Posterior vena cava (tissue), 2 donors: ENCODE data around the gene CALCOCO1. TPM values are rescaled to one million over a fixed set of nuclear protein-coding genes. Genes with fewer than 3 reads are reported as not detected.
"Not testable (repeated sequence)": the region's sequence is repeated elsewhere in the genome, so short reads cannot be mapped to it uniquely, and the experiment has no call there.

Experiments
- DNase-seq: peaks from one replicate; pipeline ENCODE4 v3.0.0-alpha.2; 2020; ENCODE audit warnings: low spot score
- intact Hi-C, 2 donors: fragments of 100-400 bp; cut with DNase I; formaldehyde crosslinking; loops; one replicate each; pipeline versions ENCODE4 v1.14.1 to v1.14.2; 2022 to 2023
- total RNA-seq, 2 donors: library from RNA; stranded (reverse); fragmentation: NEBNext Ultra II Directional; extraction: Animal tissue kit (Norgen Biotek cat#: 25700); gene quantifications; one replicate each; pipeline ENCODE4 v1.2.1, GENCODE V29; 2021
- donor health status: DM: yes; HTN: yes; CAD: no.
- donor health status: DM: yes; HTN: yes; CAD: no.

CALCOCO1 gene
- total RNA-seq, 2 donors from 2014 or later: 124 to 131 TPM

- intact Hi-C loops: loop anchor here in 1 of 2 donors (1.0 kb wide), 1 partner anchor 14 kb away; no protein-coding TSS in a partner anchor
- DNase-seq: no peak
Observed at GRCh38 chr12:53683494-53683893, 43.8 kb downstream of the CALCOCO1 start.

- intact Hi-C loops, DNase-seq: not testable (repeated sequence)
Observed at GRCh38 chr12:53680061-53680460, 47.2 kb downstream of the CALCOCO1 start.

GRCh38 chr12:53677800-53678148, 49.5 kb downstream of the CALCOCO1 start:
- intact Hi-C loops: loop anchor here in 1 of 2 donors (5.0 kb wide), 1 partner anchor 135 kb away; no protein-coding TSS in a partner anchor
- DNase-seq: no peak

GRCh38 chr12:53677016-53677799, 50.0 kb downstream of the CALCOCO1 start:
- intact Hi-C loops: loop anchor here in 1 of 2 donors (5.0 kb wide), 1 partner anchor 135 kb away; no protein-coding TSS in a partner anchor
- no peak for DNase-seq

GRCh38 chr12:53676656-53677015, 50.6 kb downstream of the CALCOCO1 start:
- peak; percentile 83 for DNase-seq

GRCh38 chr12:53675701-53676607, 51.3 kb downstream of the CALCOCO1 start, which contains the start of gene ATP5MC2:
Gene ATP5MC2, minus strand, starts transcription at chr12:53676083. Its CDS starts 3,469 bp downstream, at chr12:53672614.
- DNase-seq: peak; percentile 99
- intact Hi-C loops: loop anchor here in 1 of 2 donors (5.0 kb wide), 1 partner anchor 134 kb away; no protein-coding TSS in a partner anchor

More at GRCh38 chr12:53676656-53677015, 50.6 kb downstream of the CALCOCO1 start:
- intact Hi-C loops: loop anchor here in 1 of 2 donors (5.0 kb wide), 1 partner anchor 134 kb away; no protein-coding TSS in a partner anchor

GRCh38 chr12:53674977-53675700, 52.1 kb downstream of the CALCOCO1 start:
- intact Hi-C loops: loop anchor here (5.0 kb wide), 3 partner anchors 58 to 133 kb away; no protein-coding TSS in a partner anchor
- no peak for DNase-seq

- DNase-seq: no peak
- intact Hi-C loops: loop anchor here in 1 of 2 donors (5.0 kb wide), 2 partner anchors 54 to 124 kb away; no protein-coding TSS in a partner anchor
Observed at GRCh38 chr12:53670971-53671370, 56.3 kb downstream of the CALCOCO1 start.

GRCh38 chr12:53670308-53670707, 56.9 kb downstream of the CALCOCO1 start:
- intact Hi-C loops: loop anchor here in 1 of 2 donors (5.0 kb wide), 2 partner anchors 53 to 123 kb away; no protein-coding TSS in a partner anchor
- DNase-seq: no peak

GRCh38 chr12:53667080-53667479, 60.2 kb downstream of the CALCOCO1 start:
- intact Hi-C loops: loop anchor here in 1 of 2 donors (5.0 kb wide), 1 partner anchor 45 kb away; no protein-coding TSS in a partner anchor
- DNase-seq: no peak

GRCh38 chr12:53664936-53665335, 62.3 kb downstream of the CALCOCO1 start:
- intact Hi-C loops: loop anchor here in 1 of 2 donors (5.0 kb wide), 1 partner anchor 43 kb away; no protein-coding TSS in a partner anchor
- DNase-seq: no peak

- no peak for DNase-seq
- intact Hi-C loops: no loop called here
Observed at GRCh38 chr12:53664191-53664590, 63.1 kb downstream of the CALCOCO1 start.

GRCh38 chr12:53660041-53660440, 67.2 kb downstream of the CALCOCO1 start:
- intact Hi-C loops: no loop called here
- DNase-seq: no peak

- intact Hi-C loops: no loop called here
- no peak for DNase-seq
Observed at GRCh38 chr12:53659571-53659981, 67.7 kb downstream of the CALCOCO1 start.

- intact Hi-C loops: no loop called here
- DNase-seq: no peak
Observed at GRCh38 chr12:53659011-53659551, 68.2 kb downstream of the CALCOCO1 start.
